ENCODE data around the gene SLC48A1.

SLC48A1 gene

DNA sequence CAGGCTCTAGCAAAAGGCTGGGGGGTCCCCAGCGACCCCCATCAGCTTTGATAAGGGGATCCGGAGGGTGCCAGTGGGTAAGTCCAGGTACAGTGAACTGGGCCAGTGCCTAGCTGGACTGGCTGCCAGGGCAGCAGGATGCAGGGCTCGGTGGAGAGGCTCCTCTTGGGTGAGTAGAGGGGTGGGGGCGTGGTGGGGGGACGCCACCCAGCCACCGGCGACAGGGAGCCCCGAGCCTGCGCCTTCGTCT, 14.5 kb upstream of the SLC48A1 start:
- H3K4me3 ChIP-seq (ENCODE audit: low read depth, low read length, poor library complexity, severe bottlenecking): peak overlapping the region; percentile 62
- no peaks in the 10 kb centered on the region for H3K36me3 ChIP-seq (ENCODE audit: insufficient read depth, low read length)
- H3K27ac ChIP-seq (ENCODE audit: low read depth, low read length, poor library complexity, severe bottlenecking): no peak overlapping the region
- H3F3A ChIP-seq (ENCODE audit: insufficient read depth, low read length): no peaks in the 10 kb centered on the region
- H2AFZ ChIP-seq (ENCODE audit: low read length): no peak overlapping the region
- no peaks in the 10 kb centered on the region for H4K20me1 ChIP-seq (ENCODE audit: insufficient read depth, low read length)
- no peaks in the 10 kb centered on the region for H3K79me2 ChIP-seq (ENCODE audit: insufficient read depth, low read length)
- peak overlapping the region; percentile 91 for H3K4me2 ChIP-seq (ENCODE audit: low read length)
- H3K9me3 ChIP-seq (ENCODE audit: low read length): no peaks in the 10 kb centered on the region
- peaks cover 4% of the 10 kb centered on the region; the same call in 1 of the 2 replicates for H3K27me3 ChIP-seq (ENCODE audit: insufficient read depth, low read length)
- H3K4me1 ChIP-seq (ENCODE audit: insufficient read depth, low read length, severe bottlenecking): peaks cover 13% of the 10 kb centered on the region
- no peaks in the 10 kb centered on the region for H3K9me2 ChIP-seq (ENCODE audit: low read depth, low read length)
- no peak for TF ChIP-seq EZH2 (IDR thresholded peaks at IDR 0.05; ENCODE audit: borderline replicate concordance, low read length)
- TF ChIP-seq, protein P1, sequence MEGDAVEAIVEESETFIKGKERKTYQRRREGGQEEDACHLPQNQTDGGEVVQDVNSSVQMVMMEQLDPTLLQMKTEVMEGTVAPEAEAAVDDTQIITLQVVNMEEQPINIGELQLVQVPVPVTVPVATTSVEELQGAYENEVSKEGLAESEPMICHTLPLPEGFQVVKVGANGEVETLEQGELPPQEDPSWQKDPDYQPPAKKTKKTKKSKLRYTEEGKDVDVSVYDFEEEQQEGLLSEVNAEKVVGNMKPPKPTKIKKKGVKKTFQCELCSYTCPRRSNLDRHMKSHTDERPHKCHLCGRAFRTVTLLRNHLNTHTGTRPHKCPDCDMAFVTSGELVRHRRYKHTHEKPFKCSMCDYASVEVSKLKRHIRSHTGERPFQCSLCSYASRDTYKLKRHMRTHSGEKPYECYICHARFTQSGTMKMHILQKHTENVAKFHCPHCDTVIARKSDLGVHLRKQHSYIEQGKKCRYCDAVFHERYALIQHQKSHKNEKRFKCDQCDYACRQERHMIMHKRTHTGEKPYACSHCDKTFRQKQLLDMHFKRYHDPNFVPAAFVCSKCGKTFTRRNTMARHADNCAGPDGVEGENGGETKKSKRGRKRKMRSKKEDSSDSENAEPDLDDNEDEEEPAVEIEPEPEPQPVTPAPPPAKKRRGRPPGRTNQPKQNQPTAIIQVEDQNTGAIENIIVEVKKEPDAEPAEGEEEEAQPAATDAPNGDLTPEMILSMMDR (IDR thresholded peaks at IDR 0.05; ENCODE audit: low read length): no peak
- no peak overlapping the region for H3K9ac ChIP-seq (ENCODE audit: low read length)

DNA sequence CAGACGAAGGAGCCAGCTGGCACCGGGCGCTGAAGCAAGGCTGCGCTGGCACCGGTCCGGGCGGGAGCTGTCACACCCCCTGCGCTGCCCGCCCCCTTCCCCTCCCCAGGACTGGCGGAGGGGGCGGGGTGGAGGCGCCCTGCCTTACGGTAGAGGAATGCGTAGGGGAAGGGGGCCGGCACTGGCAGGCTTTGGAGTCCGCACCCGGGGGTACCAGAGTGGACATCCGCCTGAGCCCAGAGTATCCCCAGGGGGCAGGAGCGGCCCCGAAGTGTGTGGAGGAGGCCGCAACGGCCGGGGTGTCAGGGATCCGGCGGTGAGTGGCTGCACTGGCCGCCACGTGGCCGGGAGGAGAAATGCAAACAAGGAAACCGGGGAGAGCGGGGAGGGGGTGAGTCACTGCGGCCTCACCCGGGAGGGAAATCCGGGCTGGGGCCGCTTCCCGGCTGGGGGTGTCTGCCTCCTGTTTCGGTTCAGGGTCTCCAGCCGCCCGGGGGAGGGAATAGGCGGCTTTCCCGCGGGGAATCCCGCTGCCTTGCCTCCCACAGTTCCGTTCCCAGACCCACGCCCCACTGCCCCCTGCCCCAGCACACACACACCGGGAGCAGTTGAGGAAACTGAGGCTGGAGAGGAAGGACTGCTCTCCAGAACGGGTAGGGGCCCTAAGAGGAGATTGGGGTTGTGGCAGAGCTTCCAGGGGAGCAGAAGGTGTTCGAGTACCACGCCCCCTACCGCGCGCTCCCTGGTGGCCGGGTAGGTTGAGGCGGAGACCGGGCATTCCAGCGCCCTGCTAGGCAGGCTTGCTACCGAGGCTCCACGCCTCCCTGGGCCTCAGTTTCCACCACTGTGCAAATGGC, 14.0 kb upstream of the SLC48A1 start, which contains the start of gene RAPGEF3:
RAPGEF3 (minus strand) TSS at position 47 of the 857 bp plus-strand sequence. CDS start 324 bp downstream, outside the sequence.
- no peaks in the 10 kb centered on the region for H3K9me3 ChIP-seq (ENCODE audit: low read length)
- no peaks in the 10 kb centered on the region for H4K20me1 ChIP-seq (ENCODE audit: insufficient read depth, low read length)
- H3K4me1 ChIP-seq (ENCODE audit: insufficient read depth, low read length, severe bottlenecking): peaks cover 13% of the 10 kb centered on the region
- peaks cover 4% of the 10 kb centered on the region; the same call in 1 of the 2 replicates for H3K27me3 ChIP-seq (ENCODE audit: insufficient read depth, low read length)
- H3K9me2 ChIP-seq (ENCODE audit: low read depth, low read length): no peaks in the 10 kb centered on the region
- H3K9ac ChIP-seq (ENCODE audit: low read length): peak within 1 kb of the TSS; percentile 43
- no peaks in the 10 kb centered on the region for H3F3A ChIP-seq (ENCODE audit: insufficient read depth, low read length)
- H2AFZ ChIP-seq (ENCODE audit: low read length): no peak within 1 kb of the TSS
- peak within 1 kb of the TSS; percentile 91 for H3K4me2 ChIP-seq (ENCODE audit: low read length)
- peak within 1 kb of the TSS; percentile 62 for H3K4me3 ChIP-seq (ENCODE audit: low read depth, low read length, poor library complexity, severe bottlenecking)
- no peak within 1 kb of the TSS for H3K27ac ChIP-seq (ENCODE audit: low read depth, low read length, poor library complexity, severe bottlenecking)
- TF ChIP-seq EZH2 (IDR thresholded peaks at IDR 0.05; ENCODE audit: borderline replicate concordance, low read length): no peak
- TF ChIP-seq, protein P1 (IDR thresholded peaks at IDR 0.05; ENCODE audit: low read length): peak; percentile 42
- no peaks in the 10 kb centered on the region for H3K79me2 ChIP-seq (ENCODE audit: insufficient read depth, low read length)
- no peaks in the 10 kb centered on the region for H3K36me3 ChIP-seq (ENCODE audit: insufficient read depth, low read length)

DNA sequence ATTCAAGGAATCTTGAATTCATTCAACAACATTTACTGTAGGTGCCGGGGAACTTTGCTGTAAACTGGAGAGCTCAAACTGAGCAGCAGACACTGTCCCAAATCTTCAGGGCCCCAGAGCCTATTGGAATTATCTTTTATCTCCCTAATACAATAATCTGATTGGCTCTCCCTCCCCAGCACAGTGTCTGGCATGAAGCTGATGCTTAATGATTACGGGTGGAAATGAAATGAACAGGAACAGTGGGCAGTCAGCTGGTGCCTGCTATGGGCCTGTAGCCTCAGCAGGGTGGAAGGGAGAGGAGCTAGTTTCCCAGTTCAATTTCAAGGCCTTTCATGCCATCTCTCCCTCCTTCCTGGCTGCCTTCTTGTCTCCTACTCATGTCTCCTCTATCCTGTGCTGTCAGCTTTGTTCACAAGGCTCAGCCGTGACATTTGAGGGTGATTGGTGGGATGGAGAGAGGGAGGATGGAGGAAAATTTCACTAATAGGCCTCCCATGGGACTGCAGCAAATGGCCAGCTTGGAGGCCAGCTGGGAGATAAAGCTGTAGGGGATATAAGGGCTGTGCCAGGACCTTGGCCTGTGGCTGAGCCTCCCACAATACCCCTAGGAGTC, 10.1 kb upstream of the SLC48A1 start:
- no peak overlapping the region for H3K4me2 ChIP-seq (ENCODE audit: low read length)
- H3K36me3 ChIP-seq (ENCODE audit: insufficient read depth, low read length): no peaks in the 10 kb centered on the region
- H3K27me3 ChIP-seq (ENCODE audit: insufficient read depth, low read length): 0 out of 2 replicates have a peak, but pooled peaks cover 4% of the 10 kb centered on the region
- TF ChIP-seq, protein P1 (IDR thresholded peaks at IDR 0.05; ENCODE audit: low read length): no peak
- no peak for TF ChIP-seq EZH2 (IDR thresholded peaks at IDR 0.05; ENCODE audit: borderline replicate concordance, low read length)
- H2AFZ ChIP-seq (ENCODE audit: low read length): no peak overlapping the region
- H3K79me2 ChIP-seq (ENCODE audit: insufficient read depth, low read length): no peaks in the 10 kb centered on the region
- H3K9me2 ChIP-seq (ENCODE audit: low read depth, low read length): no peaks in the 10 kb centered on the region
- H3K9ac ChIP-seq (ENCODE audit: low read length): no peak overlapping the region
- no peaks in the 10 kb centered on the region for H3F3A ChIP-seq (ENCODE audit: insufficient read depth, low read length)
- no peak overlapping the region for H3K4me3 ChIP-seq (ENCODE audit: low read depth, low read length, poor library complexity, severe bottlenecking)
- no peaks in the 10 kb centered on the region for H4K20me1 ChIP-seq (ENCODE audit: insufficient read depth, low read length)
- no peaks in the 10 kb centered on the region for H3K9me3 ChIP-seq (ENCODE audit: low read length)
- no peak overlapping the region for H3K27ac ChIP-seq (ENCODE audit: low read depth, low read length, poor library complexity, severe bottlenecking)
- peaks cover 13% of the 10 kb centered on the region for H3K4me1 ChIP-seq (ENCODE audit: insufficient read depth, low read length, severe bottlenecking)

All from OCI-LY1 (cell line).